SJSA1 (cell line): ENCODE data around the gene C3AR1. TPM values are rescaled to one million over a fixed set of nuclear protein-coding genes. Genes with fewer than 3 reads are reported as not detected.

Experiments
- DNase-seq, 2 experiments: peaks; one replicate each; pipeline ENCODE4 v3.0.0-alpha.2; 2015 to 2020; ENCODE audit warnings: low spot score in 2 of 2, low read depth in 1 of 2
- H3K27ac ChIP-seq: fragments of 250-450 bp; sonication (Bioruptor Pico); 2 replicates; pipeline ENCODE4 v1.5.1; 2020; ENCODE audit warnings: mild to moderate bottlenecking, moderate library complexity
- H3K27me3 ChIP-seq: fragments of 250-450 bp; sonication (Bioruptor Pico); replicated peaks from 2 replicates; pipeline ENCODE4 v1.5.1; 2020; ENCODE audit warnings: mild to moderate bottlenecking, moderate library complexity
- H3K36me3 ChIP-seq: fragments of 250-450 bp; sonication (Bioruptor Pico); 2 replicates; pipeline ENCODE4 v1.5.1; 2020; ENCODE audit warnings: mild to moderate bottlenecking
- H3K4me1 ChIP-seq: fragments of 250-450 bp; sonication (Bioruptor Pico); replicated peaks from 2 replicates; pipeline ENCODE4 v1.6.1; 2021; ENCODE audit warnings: mild to moderate bottlenecking
- H3K4me3 ChIP-seq: fragments of 250-450 bp; sonication (Bioruptor Pico); 2 replicates; pipeline ENCODE4 v1.5.1; 2020; ENCODE audit warnings: mild to moderate bottlenecking
- H3K9me3 ChIP-seq: fragments of 250-450 bp; sonication (Bioruptor Pico); replicated peaks from 2 replicates; pipeline ENCODE4 v1.5.1; 2020; ENCODE audit warnings: mild to moderate bottlenecking
- total RNA-seq: library from RNA; depleted of rRNA; stranded (reverse); fragments of >200 nt; shearing (Covaris generic); gene quantifications from 2 replicates; pipeline ENCODE4 v1.2.3, GENCODE V29; 2014

The C3AR1 gene
- total RNA-seq, 1 experiment from 2014 or later, result 1.9 TPM

- Histone ChIP-seq H3K4me1 (no peaks in the 10 kb centered on the region), H3K4me3 (no peak overlapping the region), H3K36me3 (peaks cover 87% of the 10 kb centered on the region), H3K27ac (no peak overlapping the region), H3K27me3 (no peaks in the 10 kb centered on the region), H3K9me3 (no peaks in the 10 kb centered on the region)
- DNase-seq, result no peak
These were observed 18.3 kb downstream of the C3AR1 start for GRCh38 chr12:8047842-8048241.

GRCh38 chr12:8045952-8046944 lies 19.9 kb downstream of the C3AR1 start:
- no peak overlapping the region for H3K4me3 ChIP-seq
- H3K27ac ChIP-seq, result no peak overlapping the region
- no peaks in the 10 kb centered on the region for H3K27me3 ChIP-seq
- H3K9me3 ChIP-seq, result no peaks in the 10 kb centered on the region; the same call in 1 of the 2 replicates
- H3K4me1 ChIP-seq, result no peaks in the 10 kb centered on the region
- DNase-seq, result peak; percentile 68 to 79
- peaks cover 86% of the 10 kb centered on the region for H3K36me3 ChIP-seq

- Histone ChIP-seq H3K27me3 (no peaks in the 10 kb centered on the region), H3K4me3 (no peak overlapping the region), H3K4me1 (peaks cover 14% of the 10 kb centered on the region), H3K9me3 (no peaks in the 10 kb centered on the region; the same call in 1 of the 2 replicates), H3K27ac (no peak overlapping the region), H3K36me3 (peaks cover 67% of the 10 kb centered on the region)
- no peak for DNase-seq
These were observed 25.4 kb downstream of the C3AR1 start for GRCh38 chr12:8040791-8041190.

- Histone ChIP-seq H3K27me3 (no peaks in the 10 kb centered on the region), H3K27ac (no peak overlapping the region), H3K4me3 (no peak overlapping the region), H3K4me1 (peaks cover 30% of the 10 kb centered on the region), H3K36me3 (peaks cover 63% of the 10 kb centered on the region), H3K9me3 (no peaks in the 10 kb centered on the region; the same call in 1 of the 2 replicates)
- DNase-seq, result peak; percentile 51 to 73
These were observed 27.5 kb downstream of the C3AR1 start for GRCh38 chr12:8038659-8039114.

- Histone ChIP-seq H3K27me3 (no peaks in the 10 kb centered on the region), H3K4me3 (no peak overlapping the region), H3K27ac (no peak overlapping the region), H3K36me3 (peaks cover 60% of the 10 kb centered on the region), H3K4me1 (peaks cover 35% of the 10 kb centered on the region), H3K9me3 (no peaks in the 10 kb centered on the region; the same call in 1 of the 2 replicates)
- DNase-seq, result no peak
These were observed 28.2 kb downstream of the C3AR1 start for GRCh38 chr12:8037947-8038346.

GRCh38 chr12:8037046-8037663 lies 29.0 kb downstream of the C3AR1 start:
- no peak for DNase-seq
- Histone ChIP-seq H3K27ac (no peak overlapping the region), H3K4me3 (no peak overlapping the region), H3K27me3 (no peaks in the 10 kb centered on the region), H3K9me3 (no peaks in the 10 kb centered on the region), H3K36me3 (peaks cover 55% of the 10 kb centered on the region), H3K4me1 (peaks cover 36% of the 10 kb centered on the region)

- H3K27me3 ChIP-seq, result no peaks in the 10 kb centered on the region
- H3K36me3 ChIP-seq, result peaks cover 47% of the 10 kb centered on the region
- H3K9me3 ChIP-seq, result no peaks in the 10 kb centered on the region
- H3K4me1 ChIP-seq, result peaks cover 39% of the 10 kb centered on the region
- H3K4me3 ChIP-seq, result no peak overlapping the region
- no peak for DNase-seq
- H3K27ac ChIP-seq, result no peak overlapping the region
These were observed 29.8 kb downstream of the C3AR1 start for GRCh38 chr12:8036346-8036745.

GRCh38 chr12:8035440-8036010 lies 30.6 kb downstream of the C3AR1 start:
- Histone ChIP-seq H3K4me3 (no peak overlapping the region), H3K27ac (no peak overlapping the region)

GRCh38 chr12:8034802-8035201 lies 31.4 kb downstream of the C3AR1 start:
- Histone ChIP-seq H3K27ac (no peak overlapping the region), H3K27me3 (no peaks in the 10 kb centered on the region), H3K36me3 (peaks cover 37% of the 10 kb centered on the region), H3K4me3 (no peak overlapping the region), H3K9me3 (no peaks in the 10 kb centered on the region), H3K4me1 (peaks cover 39% of the 10 kb centered on the region)
- no peak for DNase-seq

More at GRCh38 chr12:8035440-8036010, 30.6 kb downstream of the C3AR1 start:
- peaks cover 39% of the 10 kb centered on the region for H3K4me1 ChIP-seq
- no peaks in the 10 kb centered on the region for H3K9me3 ChIP-seq
- H3K36me3 ChIP-seq, result peaks cover 43% of the 10 kb centered on the region
- no peak for DNase-seq
- H3K27me3 ChIP-seq, result no peaks in the 10 kb centered on the region

- Histone ChIP-seq H3K4me1 (peaks cover 30% of the 10 kb centered on the region), H3K27me3 (no peaks in the 10 kb centered on the region), H3K4me3 (peak overlapping the region; percentile 91), H3K36me3 (peaks cover 29% of the 10 kb centered on the region), H3K9me3 (no peaks in the 10 kb centered on the region), H3K27ac (peak overlapping the region; percentile 84)
- peak; percentile 71 to 72 for DNase-seq
These were observed 32.8 kb downstream of the C3AR1 start for GRCh38 chr12:8033153-8034044.

GRCh38 chr12:8032242-8033152 lies 33.7 kb downstream of the C3AR1 start, which contains the start of gene FOXJ2:
TSS of gene FOXJ2 (plus strand) at chr12:8032716. CDS start at chr12:8039833, 7,117 bp downstream.
- DNase-seq, result peak; percentile 74 to 87
- Histone ChIP-seq H3K36me3 (peaks cover 29% of the 10 kb centered on the region), H3K27ac (peak within 1 kb of the TSS; percentile 84), H3K4me1 (peaks cover 25% of the 10 kb centered on the region), H3K9me3 (no peaks in the 10 kb centered on the region), H3K4me3 (peak within 1 kb of the TSS; percentile 91), H3K27me3 (no peaks in the 10 kb centered on the region)

- peaks cover 25% of the 10 kb centered on the region for H3K4me1 ChIP-seq
- no peak for DNase-seq
These were observed 34.3 kb downstream of the C3AR1 start for GRCh38 chr12:8031872-8032241.

More at GRCh38 chr12:8031872-8032241, 34.3 kb downstream of the C3AR1 start:
- Histone ChIP-seq H3K27me3 (no peaks in the 10 kb centered on the region), H3K9me3 (no peaks in the 10 kb centered on the region), H3K36me3 (peaks cover 29% of the 10 kb centered on the region), H3K4me3 (peak overlapping the region; percentile 91), H3K27ac (peak overlapping the region; percentile 84)
